Ovary (tissue), 9 donors: ENCODE data around the gene ZNF385D. TPM values are rescaled to one million over a fixed set of nuclear protein-coding genes. Genes with fewer than 3 reads are reported as not detected.

Experiments
- DNase-seq, 5 donors: peaks; one replicate each; pipeline ENCODE4 v3.0.0-alpha.2; 2019 to 2020
- H3K27ac ChIP-seq, 2 donors: fragments of 200-600 bp; one replicate each; pipeline versions ENCODE4 v1.5.1 to v1.8.0; 2019 to 2022
- H3K27me3 ChIP-seq: fragments of 200-600 bp; one replicate; pipeline ENCODE4 v1.8.0; 2022
- H3K36me3 ChIP-seq: fragments of 200-600 bp; sonication (generic); one replicate; pipeline ENCODE4 v1.5.1; 2019
- H3K4me1 ChIP-seq: one replicate; pipeline ENCODE4 v1.8.1; 2013; ENCODE audit warnings: mild to moderate bottlenecking, moderate library complexity; ENCODE audit not compliant: insufficient read depth
- H3K4me3 ChIP-seq: fragments of 200-600 bp; sonication (generic); one replicate; pipeline ENCODE4 v1.5.1; 2017
- H3K9me3 ChIP-seq, 2 donors: fragments of 200-600 bp in 1 of 2; sonication (generic) in 1 of 2; one replicate each; pipeline versions ENCODE4 v1.5.1 to v1.8.1; 2013 to 2019; ENCODE audit warnings: mild to moderate bottlenecking in 1 of 2, moderate library complexity in 1 of 2
- CTCF ChIP-seq, 3 donors: fragments of 450-650 bp in 2 of 3; fragments of 200-600 bp in 1 of 3; IDR thresholded peaks; one replicate each; pipeline versions ENCODE4 v1.5.1 to v1.8.0; 2016 to 2022; ENCODE audit warnings: antibody characterized with exemption in 3 of 3, mild to moderate bottlenecking in 1 of 3
- EP300 ChIP-seq: sonication (generic); formaldehyde crosslinking; IDR thresholded peaks from one replicate; pipeline ENCODE4 v1.6.1; 2017; ENCODE audit warnings: antibody characterized with exemption
- POLR2A ChIP-seq: fragments of 450-650 bp; IDR thresholded peaks from one replicate; pipeline ENCODE4 v1.6.1; 2017; ENCODE audit warnings: antibody characterized with exemption, mild to moderate bottlenecking, moderate library complexity
- WGBS, 3 donors: extraction: QIAGEN DNeasy Blood & Tissue Kit in 1 of 3; methylation state at CpG; one replicate each; pipeline versions ENCODE4 v1.1.5 to v1.1.7; 2013 to 2017; 5-methylcytosine and 5-hydroxymethylcytosine counted together
- intact Hi-C, 4 donors: fragments of 100-400 bp; cut with DNase I; formaldehyde crosslinking; loops; one replicate each; pipeline versions ENCODE4 v1.11.0 to v1.15.1; 2022 to 2023
- polyA plus RNA-seq, 2 donors: library from polyadenylated mRNA; stranded (reverse); fragments of 200-250 nt in 1 of 2; fragments of 350-450 nt in 1 of 2; fragmentation: Illumina TruSeq in 1 of 2; extraction: RNeasy Lipid Tissue Mini Kit (QIAGEN cat#74804) in 1 of 2; gene quantifications; one replicate each; pipeline ENCODE4 v1.2.3, GENCODE V29; 2013 to 2014
- total RNA-seq, 7 donors: library from RNA; depleted of rRNA in 2 of 7; stranded (reverse); fragments of >200 nt in 2 of 7; fragmentation: NEBNext Ultra II Directional in 3 of 7; extraction: Animal tissue kit (Norgen Biotek cat#: 25700) in 3 of 7; gene quantifications; one replicate each; pipeline versions ENCODE4 v1.1.0 to v1.2.4, GENCODE V29; 2016 to 2023
- donor health status: DM: no; HTN: no; CAD: no; lungs with moderate emphysema.
- donor health status: DM: no; HTN: no; CAD: no.
- donor health status: Bipolar disorder and iron deficiency.
- donor health status: DM: yes; HTN: yes; CAD: no.
- donor health status: DM: no; HTN: no; CAD: no.
- donor health status: DM: yes; HTN: yes; CAD: no.

Gene ZNF385D
- total and polyA plus RNA-seq, 9 donors, result 0.33 to 9.3 (median 2.6) TPM

- no peak overlapping the region for H3K27ac ChIP-seq
- 58 to 77% (median 72%) methylated on average over 1 of the region's 1 CpG for WGBS, 3 donors
- no peak overlapping the region for H3K4me3 ChIP-seq
- H3K27me3 ChIP-seq, result no peaks in the 10 kb centered on the region
- no peaks in the 10 kb centered on the region for H3K9me3 ChIP-seq
- TF ChIP-seq EP300 (no peak), CTCF (IDR thresholded peaks at IDR 0.05) (no peak), POLR2A (no peak)
- no peak for DNase-seq
- H3K36me3 ChIP-seq, result no peaks in the 10 kb centered on the region
- H3K4me1 ChIP-seq, result no peaks in the 10 kb centered on the region
- intact Hi-C loops, result no loop called here
These were observed 96.3 kb downstream of the ZNF385D start for GRCh38 chr3:21654662-21655061.

- no peak for TF ChIP-seq EP300
- no peak for TF ChIP-seq POLR2A
- no peak for TF ChIP-seq CTCF (IDR thresholded peaks at IDR 0.05)
- Histone ChIP-seq H3K4me1 (no peaks in the 10 kb centered on the region), H3K27ac (no peak overlapping the region), H3K4me3 (no peak overlapping the region), H3K36me3 (no peaks in the 10 kb centered on the region), H3K27me3 (no peaks in the 10 kb centered on the region), H3K9me3 (no peaks in the 10 kb centered on the region)
- no peak for DNase-seq
- WGBS, 3 donors, result 66 to 79% (median 69%) methylated on average over 5 of the region's 5 CpGs
- intact Hi-C loops, result no loop called here
These were observed 96.8 kb downstream of the ZNF385D start for GRCh38 chr3:21654241-21654640.

- intact Hi-C loops, result no loop called here
These were observed 101.5 kb downstream of the ZNF385D start for GRCh38 chr3:21649519-21649918.

GRCh38 chr3:21647961-21648360, 103.0 kb downstream of the ZNF385D start:
- Histone ChIP-seq H3K4me3 (no peak overlapping the region), H3K9me3 (no peaks in the 10 kb centered on the region), H3K4me1 (no peaks in the 10 kb centered on the region), H3K36me3 (no peaks in the 10 kb centered on the region), H3K27ac (no peak overlapping the region), H3K27me3 (no peaks in the 10 kb centered on the region)
- WGBS, 3 donors, result 85 to 94% (median 89%) methylated on average over 4 of the region's 4 CpGs
- DNase-seq, result no peak
- TF ChIP-seq EP300 (no peak), POLR2A (no peak), CTCF (IDR thresholded peaks at IDR 0.05) (no peak)
- intact Hi-C loops, result no loop called here

More at GRCh38 chr3:21649519-21649918, 101.5 kb downstream of the ZNF385D start:
- no peak for DNase-seq
- Histone ChIP-seq H3K27me3 (no peaks in the 10 kb centered on the region), H3K9me3 (no peaks in the 10 kb centered on the region), H3K27ac (no peak overlapping the region), H3K36me3 (no peaks in the 10 kb centered on the region), H3K4me3 (no peak overlapping the region), H3K4me1 (no peaks in the 10 kb centered on the region)
- TF ChIP-seq EP300 (no peak), CTCF (IDR thresholded peaks at IDR 0.05) (no peak), POLR2A (no peak)
- 48 to 63% (median 53%) methylated on average over 1 of the region's 1 CpG for WGBS, 3 donors
